NCI-H748 (cell line): ENCODE measurements around the gene C1orf21.
A peak's percentile ranks its signal among the peaks of the same experiment; 100 is the strongest.

Experiments used
- DNase-seq: peaks from one replicate; lab custom pipeline; 2025; ENCODE audit not compliant: unreplicated experiment; lab: John Stamatoyannopoulos, UW

The C1orf21 gene

GRCh38 chr1:184648160-184648855, 261.5 kb downstream of the C1orf21 start:
- DNase-seq = no peak

GRCh38 chr1:184648856-184649201, 262.0 kb downstream of the C1orf21 start:
- no peak for DNase-seq

GRCh38 chr1:184649451-184649888, 262.6 kb downstream of the C1orf21 start:
- DNase-seq = no peak

GRCh38 chr1:184650177-184650866, 263.5 kb downstream of the C1orf21 start:
- DNase-seq = no peak

GRCh38 chr1:184655185-184655584, 268.4 kb downstream of the C1orf21 start:
- no peak for DNase-seq

GRCh38 chr1:184656221-184656620, 269.4 kb downstream of the C1orf21 start:
- DNase-seq = no peak

GRCh38 chr1:184658055-184658454, 271.2 kb downstream of the C1orf21 start:
- DNase-seq = no peak

- DNase-seq = no peak
Measured at GRCh38 chr1:184660462-184661191, 273.8 kb downstream of the C1orf21 start.

GRCh38 chr1:184661801-184662200, 275.0 kb downstream of the C1orf21 start:
- DNase-seq = no peak

GRCh38 chr1:184664042-184664660, 277.3 kb downstream of the C1orf21 start:
- no peak for DNase-seq

- no peak for DNase-seq
Measured at GRCh38 chr1:184664661-184665060, 277.8 kb downstream of the C1orf21 start.

- DNase-seq = no peak
Measured at GRCh38 chr1:184665360-184665759, 278.5 kb downstream of the C1orf21 start.

- no peak for DNase-seq
Measured at GRCh38 chr1:184669391-184669790, 282.6 kb downstream of the C1orf21 start.

GRCh38 chr1:184672013-184672726, 285.3 kb downstream of the C1orf21 start:
- peak; percentile 3 for DNase-seq

GRCh38 chr1:184673305-184673704, 286.5 kb downstream of the C1orf21 start:
- no peak for DNase-seq

- no peak for DNase-seq
Measured at GRCh38 chr1:184677344-184677743, 290.5 kb downstream of the C1orf21 start.
